Globus pallidus (tissue), 1 donor: ENCODE results near the gene FKBP5.
A peak's percentile ranks its signal among the peaks of the same experiment; 100 is the strongest.
"Not testable (repeated sequence)": the region's sequence is repeated elsewhere in the genome, so short reads cannot be mapped to it uniquely, and the experiment has no call there.

Experiments used
- DNase-seq: peaks from one replicate; pipeline ENCODE4 v3.0.0-alpha.2; 2015; ENCODE audit warnings: low spot score

FKBP5 gene

DNA sequence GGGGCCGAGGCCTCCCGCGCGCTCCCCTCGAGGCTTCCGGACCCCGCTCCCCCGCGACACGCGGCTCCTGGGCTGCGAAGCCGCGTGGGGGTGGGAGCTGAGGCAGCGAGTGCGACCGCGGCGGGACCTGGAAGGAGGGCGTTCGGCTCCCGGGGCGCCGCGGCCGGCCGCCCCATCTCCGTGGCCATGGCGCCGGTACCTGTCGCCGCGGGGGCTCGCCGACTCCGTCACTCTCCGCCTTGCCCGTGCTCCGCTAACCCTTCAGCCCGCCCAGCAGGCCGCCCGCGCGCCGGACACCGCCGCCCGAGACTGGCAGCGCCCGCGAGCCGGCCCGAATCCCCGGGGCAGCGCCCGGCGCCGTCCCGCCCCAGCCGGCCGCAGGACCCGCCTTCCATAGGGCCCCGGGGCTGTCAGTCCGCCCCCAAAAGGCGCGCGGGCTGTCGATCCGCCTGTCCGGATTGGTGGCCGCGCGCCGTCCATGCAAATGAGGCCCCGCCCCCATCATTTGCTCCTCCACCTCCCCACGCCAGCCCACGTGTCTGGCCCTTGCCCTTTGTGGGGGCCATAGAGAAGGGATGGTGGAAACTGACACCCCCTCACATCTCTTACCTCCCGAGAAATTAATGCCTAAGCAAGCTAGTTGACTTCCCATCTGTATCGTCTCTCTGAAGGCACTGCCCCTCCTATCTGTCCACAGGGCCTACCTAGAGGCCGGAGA lies at the start of gene FKBP5:
TSS of gene FKBP5 (minus strand) at position 311 of the 718 bp plus-strand sequence. CDS start 46,091 bp downstream, outside the sequence.
- DNase-seq: peak; percentile 94

DNA sequence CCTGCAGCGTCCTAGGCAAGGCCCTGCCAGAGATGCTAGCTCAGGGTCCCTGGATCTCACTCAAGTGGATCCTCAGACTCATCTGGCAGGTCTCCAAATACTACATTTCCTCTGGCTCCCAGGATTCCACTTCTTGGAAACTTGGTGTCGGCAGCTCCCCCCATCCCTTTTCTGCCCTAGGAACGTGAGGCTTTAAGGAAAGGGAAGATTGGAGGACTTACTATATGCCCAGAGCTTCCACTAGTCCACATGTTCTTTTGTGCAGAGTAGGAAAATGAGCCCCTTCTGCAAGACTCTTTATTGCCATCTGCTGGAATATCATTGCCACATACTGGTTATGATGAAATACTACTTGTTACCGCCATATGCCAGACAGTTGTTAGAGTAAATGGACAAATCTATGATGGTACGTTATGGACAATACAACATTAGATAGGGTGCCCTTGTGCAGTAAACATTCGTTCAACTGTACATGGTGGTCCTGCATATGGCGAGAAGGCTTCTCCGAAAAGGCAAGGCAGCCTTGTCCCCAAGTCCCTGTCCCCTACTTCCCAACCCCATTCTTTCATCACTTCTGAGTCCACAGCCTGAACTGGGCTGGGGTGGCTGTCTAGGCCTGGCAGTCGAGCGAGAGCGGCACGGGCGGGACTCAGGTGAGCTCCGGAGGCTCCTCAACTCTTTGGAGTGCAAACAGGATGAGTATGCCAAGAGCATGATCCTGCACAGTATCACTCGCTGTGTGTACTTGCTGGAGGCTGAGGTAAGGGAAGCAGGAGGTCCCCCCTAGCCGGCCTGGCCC lies 48.9 kb upstream of the FKBP5 start:
- peak; percentile 74 for DNase-seq

DNA sequence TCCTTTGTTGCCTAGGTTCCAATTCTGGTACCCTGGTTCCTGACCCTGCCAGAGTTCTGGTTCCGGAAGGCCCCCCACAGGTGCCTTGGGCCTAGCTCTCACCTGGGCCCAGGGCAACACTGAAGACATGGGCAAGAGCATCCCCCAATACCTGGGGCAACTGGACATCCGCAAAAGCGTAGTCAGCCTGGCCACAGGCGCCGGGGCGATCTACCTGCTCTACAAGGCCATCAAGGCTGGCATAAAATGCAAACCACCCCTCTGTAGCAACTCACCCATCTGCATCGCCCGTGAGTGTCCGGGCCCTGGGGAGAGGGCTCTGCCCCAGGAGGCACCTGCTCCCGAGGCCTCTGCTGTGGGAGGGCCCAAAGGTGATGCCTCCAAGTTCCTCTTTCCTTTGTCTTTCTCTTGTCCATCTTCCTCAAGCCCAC lies 48.3 kb upstream of the FKBP5 start, which contains the start of gene ARMC12:
TSS of gene ARMC12 (plus strand) at position 51 of the 431 bp plus-strand sequence. CDS start at position 128, 77 bp downstream.
- DNase-seq: no peak

DNA sequence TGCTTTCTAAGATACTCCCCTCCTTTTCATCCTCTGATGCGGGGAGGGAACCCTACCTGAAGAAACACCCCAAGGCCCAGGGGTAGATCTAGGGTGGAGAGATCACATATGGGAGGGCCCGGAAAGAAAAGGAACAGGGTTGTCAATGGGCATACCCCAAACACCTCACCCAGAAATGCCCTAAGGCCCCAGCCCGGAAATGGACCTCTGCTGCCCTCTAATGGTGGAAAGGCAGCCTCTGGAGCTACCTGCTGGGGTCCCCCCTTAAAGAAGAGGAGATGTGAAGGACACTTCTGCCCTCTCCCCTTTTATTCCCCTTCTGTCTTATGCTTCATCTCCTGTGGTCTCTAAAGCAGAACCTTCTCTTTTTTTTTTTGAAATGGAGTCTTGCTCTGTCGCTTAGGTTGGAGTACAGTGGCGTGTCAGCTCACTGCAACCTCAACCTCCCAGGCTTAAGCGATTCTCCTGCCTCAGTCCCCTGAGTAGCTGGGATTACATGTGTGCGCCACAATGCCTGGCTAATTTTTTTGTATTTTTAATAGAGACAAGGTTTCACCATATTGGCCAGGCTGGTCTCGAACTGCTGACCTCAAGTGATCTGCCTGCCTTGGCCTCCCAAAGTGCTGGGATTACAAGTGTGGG lies 47.7 kb upstream of the FKBP5 start:
- peak; percentile 68 for DNase-seq

DNA sequence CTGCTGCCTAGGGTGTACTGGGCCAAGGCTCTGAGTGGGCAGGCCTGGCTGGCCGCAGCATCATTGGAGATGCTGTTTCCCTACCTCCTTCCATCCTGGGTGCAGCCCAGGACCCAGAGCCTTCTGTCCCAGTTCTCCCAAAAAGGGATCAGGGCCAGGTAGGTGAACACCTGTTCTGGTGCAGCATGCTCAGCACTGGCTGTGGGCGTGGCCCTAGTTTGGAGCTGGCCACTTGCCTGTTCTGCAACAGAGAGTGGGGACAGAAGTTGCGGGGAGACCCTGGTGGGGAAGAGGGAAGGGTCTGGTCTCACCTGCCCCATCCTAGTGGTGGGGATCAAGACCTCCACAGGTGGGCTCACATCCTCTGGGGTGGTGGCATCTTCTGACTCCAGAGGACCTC lies 46.7 kb upstream of the FKBP5 start:
- no peak for DNase-seq

DNA sequence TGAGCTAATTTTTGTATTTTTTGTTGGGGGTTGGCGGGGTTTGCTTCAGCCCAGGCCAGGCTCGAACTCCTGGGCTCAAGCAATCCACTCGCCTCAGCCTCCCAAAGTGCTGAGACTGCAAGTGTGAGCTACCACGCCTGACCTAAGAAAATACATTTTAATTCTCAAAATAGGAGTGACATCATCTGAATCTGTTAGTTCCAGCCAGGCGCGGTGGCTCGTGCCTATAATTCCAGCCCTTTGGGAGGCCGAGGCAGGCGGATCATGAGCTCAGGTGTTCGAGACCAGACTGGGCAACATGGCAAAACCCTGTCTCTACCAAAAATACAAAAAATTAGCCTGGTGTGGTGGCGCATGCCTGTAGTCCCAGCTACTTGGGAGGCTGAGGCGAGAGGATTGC lies 45.6 kb upstream of the FKBP5 start:
- DNase-seq: not testable (repeated sequence)

DNA sequence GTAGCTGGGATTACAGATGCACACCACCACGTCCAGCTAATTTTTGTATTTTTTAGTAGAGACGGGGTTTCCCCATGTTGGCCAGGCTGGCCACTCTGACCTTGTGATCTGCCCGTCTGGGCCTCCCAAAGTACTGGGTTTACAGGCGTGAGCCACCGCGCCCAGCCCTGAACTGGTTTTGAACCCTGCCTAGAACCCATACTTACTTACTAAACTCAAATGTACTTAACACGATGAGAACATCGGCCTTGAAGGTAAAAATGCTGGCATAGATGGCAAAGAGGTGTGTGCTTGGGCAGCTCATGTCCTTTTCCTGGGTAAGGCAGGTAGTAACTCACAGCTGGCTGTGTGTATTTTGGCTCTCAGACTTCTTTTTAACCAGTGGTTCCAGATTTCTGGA lies 44.9 kb upstream of the FKBP5 start:
- DNase-seq: no peak

DNA sequence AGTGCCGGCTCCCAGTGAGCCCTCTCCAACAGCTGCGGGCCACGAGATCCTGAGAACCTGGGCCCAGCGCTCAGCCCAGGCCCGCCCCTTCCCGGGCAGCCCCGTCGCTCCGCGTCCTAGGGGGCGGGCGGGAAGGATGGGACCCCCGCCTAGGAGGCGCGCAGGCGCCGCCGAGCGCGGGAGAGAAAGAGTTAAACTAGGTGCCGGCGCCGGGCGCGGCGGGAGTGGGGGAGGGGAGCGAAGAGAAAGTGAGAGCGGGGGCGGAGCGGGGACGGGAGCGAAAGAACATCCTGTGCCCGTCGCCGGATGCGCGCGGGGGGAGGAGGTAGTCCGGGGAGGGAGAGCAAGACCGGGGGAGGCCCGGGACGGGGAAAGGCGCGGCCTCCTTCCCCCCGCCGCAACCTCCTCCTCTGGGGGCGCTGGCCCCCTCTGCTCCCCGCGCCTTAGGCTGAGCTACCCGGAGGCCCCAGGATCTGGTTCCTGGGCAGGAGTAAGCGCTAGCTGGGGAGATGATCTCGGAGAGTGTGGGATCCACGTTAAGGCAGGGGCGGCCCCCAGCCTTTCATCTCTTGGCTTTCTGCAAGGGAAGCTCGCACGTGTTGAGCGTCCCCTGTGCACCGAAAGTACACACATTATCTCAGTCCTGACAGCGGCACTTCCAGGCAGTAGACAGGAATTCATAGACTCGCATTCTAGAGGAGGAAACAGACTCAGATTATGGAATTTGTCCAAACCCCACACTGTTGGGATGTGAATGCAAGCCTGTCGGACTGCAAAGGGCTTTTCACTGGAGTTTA lies 43.2 kb upstream of the FKBP5 start:
- peak; percentile 79 for DNase-seq

DNA sequence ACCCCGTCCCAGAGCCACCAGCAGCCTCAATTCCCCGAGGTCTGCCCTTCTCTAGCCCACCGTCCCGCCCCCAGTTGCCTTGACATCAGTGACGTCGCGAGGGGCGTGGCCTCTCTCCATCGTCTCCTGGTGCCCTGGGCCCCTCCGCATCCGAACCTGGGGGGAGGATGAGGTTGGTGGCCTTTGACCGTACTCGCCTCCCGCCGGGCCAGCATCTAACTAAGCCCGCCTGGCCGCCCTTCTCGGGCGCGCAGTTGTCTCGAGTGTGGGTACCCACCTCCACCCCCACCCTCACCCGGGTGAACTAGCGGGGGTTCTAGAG lies 42.7 kb upstream of the FKBP5 start:
- DNase-seq: peak; percentile 94

DNA sequence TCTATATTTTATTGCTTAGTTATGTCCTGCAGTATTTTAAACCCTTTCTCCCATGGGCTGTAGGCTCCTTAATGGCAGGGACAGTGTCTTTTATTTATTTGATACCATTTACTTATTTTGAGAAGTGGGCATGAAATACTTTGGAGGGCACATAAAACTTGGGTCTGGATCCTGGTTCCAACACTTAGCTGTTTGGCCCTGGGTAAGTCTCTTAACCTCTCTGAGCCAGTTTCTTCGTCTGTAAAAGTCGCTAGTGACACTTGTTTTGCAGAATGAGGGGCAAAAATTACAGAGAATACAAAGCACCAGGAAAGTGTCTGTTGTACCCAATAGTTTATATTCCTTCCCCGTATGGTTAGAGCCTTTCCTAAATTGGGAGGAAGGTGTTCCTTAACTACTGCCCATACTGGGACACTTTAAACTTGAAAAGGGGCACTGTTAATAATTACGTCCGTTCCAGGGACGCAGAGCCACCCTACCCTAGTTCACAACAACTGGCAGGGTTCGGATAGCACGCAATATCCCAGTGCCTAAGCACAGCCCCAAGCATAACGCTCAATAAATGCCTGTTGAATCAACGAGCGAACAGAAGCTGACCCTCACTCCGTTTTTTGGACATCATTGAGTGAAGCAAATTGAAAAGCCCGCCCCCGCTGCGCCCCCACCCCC lies 42.2 kb upstream of the FKBP5 start:
- DNase-seq: no peak

DNA sequence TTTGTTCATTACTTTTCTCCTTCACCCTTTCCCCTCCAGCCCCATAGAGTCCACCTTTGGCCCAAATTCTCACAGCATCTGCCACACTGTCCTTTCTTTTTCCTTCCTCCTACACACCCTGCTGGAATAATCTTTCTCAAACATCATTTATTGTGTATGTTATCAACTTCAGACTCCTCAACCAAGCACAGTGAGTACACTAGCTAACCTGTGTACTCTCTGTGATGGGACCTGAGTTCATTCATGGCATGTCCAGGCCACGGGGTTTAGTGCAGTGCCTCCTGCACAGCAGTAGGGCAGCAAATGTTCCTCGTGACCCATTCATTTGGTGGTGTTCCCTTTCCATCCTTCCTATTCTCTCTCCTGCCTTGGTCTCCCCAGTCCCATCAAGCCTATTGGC lies 41.0 kb upstream of the FKBP5 start:
- DNase-seq: no peak

DNA sequence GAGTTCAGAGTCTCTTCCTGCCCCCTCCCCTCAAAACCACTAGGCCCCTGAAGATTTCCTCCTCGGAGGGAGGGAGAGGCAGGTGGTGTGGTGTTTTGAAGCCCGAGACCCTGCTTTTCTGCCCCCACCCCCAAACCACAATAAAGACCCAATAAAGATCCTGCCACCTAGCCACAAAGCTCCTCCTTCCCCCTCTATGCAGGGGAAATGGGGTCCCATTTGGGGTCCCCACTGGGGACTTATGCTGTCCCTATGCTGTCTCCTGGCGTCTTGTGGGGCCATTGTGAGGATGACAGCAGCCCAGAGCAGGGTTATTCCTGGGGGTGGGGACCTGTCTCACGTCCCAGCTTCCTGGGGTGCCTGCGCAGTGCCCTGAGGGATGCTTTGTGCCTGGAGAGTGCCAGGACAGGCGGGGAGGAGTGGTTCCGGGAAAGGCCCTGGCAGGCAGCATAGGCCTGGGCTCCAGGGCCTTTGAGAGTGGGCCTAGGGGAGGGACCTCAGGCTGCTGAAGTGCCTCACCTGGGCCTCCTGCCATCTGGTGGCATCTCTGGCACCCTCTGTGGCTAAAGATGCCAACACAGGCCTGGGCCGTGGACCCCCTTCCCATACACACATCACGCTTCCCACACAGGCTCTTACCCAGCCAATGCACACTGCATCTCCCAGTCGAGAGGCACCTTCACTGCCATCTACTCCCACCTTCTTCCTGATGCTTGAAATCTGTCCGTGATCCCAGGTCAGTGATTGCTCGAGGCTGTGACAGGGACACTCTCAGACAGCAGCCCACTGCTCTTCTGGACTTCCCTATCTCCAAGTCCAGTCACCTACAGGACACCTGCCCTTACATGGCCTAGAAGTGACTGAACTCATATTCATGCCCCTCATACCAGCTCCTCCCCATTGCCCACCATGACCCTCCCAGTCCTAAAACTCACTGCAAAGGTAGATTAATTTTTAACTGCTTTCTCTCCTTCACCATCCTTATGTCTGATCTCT lies 40.3 kb upstream of the FKBP5 start:
- DNase-seq: peak; percentile 44

DNA sequence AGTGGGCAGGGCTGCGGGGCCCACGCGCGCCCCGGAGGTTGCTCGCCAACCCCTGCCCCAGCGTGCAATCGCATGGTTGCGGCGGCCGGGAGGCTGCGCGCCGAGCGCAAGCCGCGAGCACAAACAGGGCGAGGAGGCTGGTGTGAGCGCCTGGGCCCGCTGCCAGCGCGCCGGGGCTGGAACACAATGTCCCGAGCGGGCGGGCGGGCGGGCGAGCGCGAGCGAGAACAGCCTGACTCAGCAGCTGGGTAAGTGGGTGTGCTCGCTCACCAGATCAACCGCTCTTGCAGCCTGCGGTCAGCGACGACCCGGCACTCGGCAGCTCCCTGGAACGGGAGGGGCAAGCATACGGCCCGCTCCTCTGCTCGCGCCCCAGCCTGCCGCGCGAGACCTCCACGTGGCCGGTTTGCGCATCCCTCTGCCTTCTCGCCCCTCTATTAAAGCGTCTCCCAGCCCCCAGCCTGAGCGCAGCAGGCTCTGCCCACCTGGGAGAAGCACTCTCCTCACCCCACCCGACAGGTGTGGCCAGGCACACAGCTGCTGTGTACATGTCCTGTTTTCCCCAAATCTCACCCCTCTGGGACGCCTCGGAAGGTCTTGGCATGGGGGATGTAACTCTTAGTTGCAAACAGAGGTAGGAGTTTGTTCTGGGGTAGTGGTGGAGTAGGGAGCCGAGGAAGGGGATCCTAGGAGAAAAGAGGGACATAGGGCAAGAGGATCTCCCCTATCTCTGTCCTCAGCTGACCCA lies 39.4 kb upstream of the FKBP5 start:
- peak; percentile 89 for DNase-seq

DNA sequence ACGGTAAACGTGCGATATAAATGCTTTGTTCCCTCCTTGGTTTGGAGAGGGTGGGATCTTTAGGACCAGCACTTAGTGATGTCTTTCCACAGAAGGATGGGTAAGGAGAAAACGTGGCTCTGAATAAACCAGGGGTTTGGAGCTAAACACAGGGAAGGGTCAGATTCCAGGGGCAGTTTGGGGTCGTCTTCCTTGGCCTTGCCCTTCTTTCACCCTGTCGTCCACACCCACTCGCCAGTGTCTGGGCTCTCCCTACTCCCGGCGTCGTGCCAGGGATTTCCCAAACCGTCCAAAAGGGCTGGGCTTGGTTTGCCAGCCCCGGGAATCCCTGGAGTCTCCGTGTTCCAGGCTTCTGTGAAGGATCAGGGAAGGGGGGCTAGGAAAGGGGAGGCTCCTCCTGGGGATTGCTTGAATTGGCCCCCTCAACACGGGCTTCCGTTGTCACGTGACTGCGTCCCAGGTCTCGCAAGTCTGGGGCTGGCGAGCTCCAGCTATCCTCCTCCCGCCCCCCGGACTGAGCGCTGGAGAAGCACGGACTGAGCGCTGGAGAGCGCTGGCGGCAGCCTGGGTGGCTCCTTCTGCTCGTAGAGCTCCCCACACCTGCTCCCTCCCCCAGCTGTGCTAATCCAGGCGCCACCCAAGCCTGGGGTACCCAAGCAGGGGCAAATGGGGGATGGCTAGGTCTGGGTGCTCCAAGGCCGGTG lies 38.7 kb upstream of the FKBP5 start:
- peak; percentile 76 for DNase-seq

DNA sequence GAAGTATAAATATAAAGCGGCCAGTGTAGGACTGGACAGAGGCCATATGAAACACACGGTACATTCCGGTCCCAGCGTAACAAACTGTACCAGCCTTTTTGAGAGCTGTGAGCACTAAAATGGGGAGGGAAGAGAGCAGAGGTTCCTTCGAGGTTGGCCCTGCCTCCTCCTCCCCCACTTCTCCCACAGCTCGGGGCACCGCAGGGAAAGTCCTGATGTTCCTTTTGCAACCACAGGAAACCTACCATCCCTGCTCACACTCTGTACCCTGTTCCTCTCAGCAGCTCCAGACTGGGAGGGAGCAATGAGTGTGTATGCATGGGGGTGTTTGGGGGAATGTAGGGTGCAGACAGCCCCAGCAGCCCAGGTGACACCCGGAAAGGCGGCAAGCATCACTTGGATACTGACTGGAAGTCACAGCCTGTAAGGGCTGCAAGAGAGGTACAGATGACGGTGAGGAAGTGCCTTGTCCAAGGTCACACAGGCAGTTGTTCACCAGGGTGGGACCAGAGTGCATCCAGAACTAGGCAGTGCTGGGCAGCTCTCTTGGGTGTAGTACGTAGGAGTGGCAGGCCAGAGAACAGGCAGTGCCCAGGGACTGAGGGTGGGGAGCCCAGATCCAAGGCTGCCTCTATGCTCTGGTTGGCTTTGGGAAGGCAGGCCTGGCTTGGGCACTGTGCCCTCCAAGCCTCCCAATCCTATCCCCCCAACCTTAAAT lies 37.2 kb upstream of the FKBP5 start:
- DNase-seq: peak; percentile 29

DNA sequence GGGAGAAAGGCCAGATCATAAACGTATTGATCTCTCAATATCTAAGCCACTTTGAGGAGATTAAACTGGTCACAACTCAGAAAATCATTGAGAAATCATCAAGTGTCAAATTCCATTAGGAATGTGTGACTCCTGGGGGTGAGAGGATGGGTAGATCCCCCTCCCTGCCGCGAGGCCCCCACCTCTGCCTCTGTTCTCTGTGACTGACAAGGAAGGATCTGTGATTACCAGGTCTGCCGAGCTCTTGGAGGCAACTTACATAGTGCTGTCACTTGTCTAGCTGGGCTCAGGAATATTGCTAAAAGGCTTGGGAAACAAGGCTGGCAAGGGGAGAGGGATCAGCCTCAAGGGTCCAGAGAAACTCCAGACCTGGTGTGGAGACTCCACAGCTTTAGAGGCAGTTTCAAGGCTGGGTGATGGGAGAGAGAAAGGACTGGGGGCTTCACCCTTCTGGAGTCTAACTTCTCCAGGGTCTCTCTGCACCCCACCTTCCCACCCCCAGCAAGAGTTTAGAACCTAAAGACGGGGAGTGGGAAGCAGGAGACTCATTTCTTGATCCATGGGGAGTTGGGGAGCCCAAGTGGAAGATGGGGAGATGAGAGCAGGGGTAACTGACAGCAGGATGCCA lies 36.5 kb upstream of the FKBP5 start:
- DNase-seq: no peak

DNA sequence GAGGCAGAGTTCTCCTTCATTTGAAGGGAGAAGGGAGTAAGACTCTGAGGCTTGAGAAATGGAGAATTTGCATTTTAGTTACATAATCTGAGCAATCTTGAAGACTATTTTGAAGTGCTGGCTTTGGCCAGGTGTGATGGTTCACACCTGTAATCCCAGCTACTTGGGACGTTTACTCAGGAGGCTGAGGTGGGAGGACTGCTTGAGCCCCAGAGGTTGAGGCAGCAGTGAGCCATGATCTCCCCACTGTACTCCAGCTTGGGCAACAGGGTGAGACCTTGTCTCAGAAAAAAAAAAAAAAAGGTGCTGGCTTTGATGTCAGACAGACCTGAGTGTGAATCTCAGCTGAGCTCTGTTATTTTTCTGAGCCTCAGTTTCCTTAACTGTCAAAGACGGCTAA lies 35.8 kb upstream of the FKBP5 start:
- no peak for DNase-seq

DNA sequence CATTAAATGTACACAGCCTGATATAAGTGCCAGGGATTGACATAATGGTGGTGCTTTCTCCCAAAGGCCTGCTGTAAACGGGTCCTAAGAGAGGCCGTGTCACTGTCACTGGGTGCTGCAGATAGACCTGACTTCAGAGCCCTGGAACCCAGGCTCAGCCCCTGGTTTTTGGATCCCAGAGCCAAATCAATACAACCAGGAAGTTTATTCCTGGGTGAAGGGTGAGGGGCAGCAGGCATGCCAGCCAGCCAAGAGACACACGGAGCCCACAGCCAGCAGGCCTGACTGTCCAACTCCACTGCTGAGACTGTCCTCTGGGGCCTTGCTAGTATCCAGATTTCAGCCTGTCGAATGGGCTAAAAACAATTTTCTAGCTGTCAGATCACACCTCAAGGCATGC lies 35.3 kb upstream of the FKBP5 start:
- DNase-seq: no peak
